ENCODE measurements around the gene RTF1. TPM values are rescaled to one million over a fixed set of nuclear protein-coding genes. Genes with fewer than 3 reads are reported as not detected.

RTF1 gene
- total RNA-seq, 1 experiment from 2014 or later = 53.9 TPM

DNA sequence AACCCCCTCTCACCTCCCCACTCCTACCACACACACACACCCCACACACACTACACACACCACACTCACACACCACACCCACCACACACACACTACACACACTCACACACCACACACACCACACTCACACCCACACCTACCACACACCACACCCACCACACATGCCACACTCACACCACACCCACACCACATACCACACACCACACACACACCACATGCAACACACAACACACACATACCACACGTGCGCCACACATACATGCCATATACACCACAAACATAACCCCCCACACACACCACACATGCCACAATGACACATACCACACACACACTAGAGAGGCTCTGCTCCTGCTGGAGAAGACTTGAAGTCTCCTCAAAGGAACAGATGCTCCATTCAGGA is 70.9 kb downstream of the RTF1 start:
- no peaks in the 10 kb centered on the region for H3K9me3 ChIP-seq (replicated peaks)
- H3K27me3 ChIP-seq = no peaks in the 10 kb centered on the region
- H3K4me3 ChIP-seq = no peak overlapping the region
- peaks cover 3% of the 10 kb centered on the region; the same call in 1 of the 2 replicates for H3K36me3 ChIP-seq
- H3K27ac ChIP-seq = no peak overlapping the region
- peaks cover 29% of the 10 kb centered on the region for H3K4me1 ChIP-seq
- DNase-seq = no peak

DNA sequence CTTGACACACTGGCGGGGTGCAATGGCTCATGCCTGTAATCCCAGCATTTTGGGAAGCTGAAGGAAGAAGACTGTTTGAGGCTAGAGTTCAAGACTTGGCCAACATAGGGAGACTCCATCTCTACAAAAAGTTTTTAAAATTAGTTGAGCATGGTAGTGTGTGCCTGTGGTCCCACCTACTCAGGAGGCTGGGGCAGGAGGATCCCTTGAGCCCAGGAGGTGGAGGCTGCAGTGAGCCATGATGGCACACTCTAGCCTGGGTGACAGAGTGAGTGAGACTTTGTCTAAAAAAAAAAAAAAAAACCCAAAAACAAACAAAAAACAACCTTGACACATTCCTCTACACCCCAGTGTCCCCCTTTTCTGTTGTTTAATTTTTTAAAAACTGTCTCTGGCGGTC is 72.7 kb downstream of the RTF1 start:
- H3K36me3 ChIP-seq = no peaks in the 10 kb centered on the region
- no peak for DNase-seq
- peaks cover 29% of the 10 kb centered on the region for H3K4me1 ChIP-seq
- peak overlapping the region; percentile 67; the same call in 1 of the 2 replicates for H3K27ac ChIP-seq
- H3K4me3 ChIP-seq = no peak overlapping the region
- no peaks in the 10 kb centered on the region for H3K9me3 ChIP-seq (replicated peaks)
- no peaks in the 10 kb centered on the region for H3K27me3 ChIP-seq

DNA sequence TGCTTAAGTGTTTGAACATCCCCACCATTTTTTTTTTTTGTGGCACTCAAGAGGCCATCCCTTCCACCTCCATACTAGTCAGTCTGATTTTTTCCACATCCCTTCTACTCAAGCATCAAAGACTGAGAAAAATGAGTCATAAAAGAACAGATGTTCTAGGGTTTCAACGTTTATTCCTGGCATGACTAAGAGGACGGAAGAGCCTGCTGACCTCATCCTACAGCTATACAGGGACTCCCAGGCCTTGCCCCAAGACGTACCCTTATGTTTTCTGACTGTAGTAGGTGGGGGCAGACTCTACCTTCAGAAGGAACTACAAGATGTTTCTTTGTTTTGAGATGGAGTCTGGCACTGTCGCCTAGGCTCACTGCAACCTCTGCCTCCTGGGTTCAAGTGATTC is 73.5 kb downstream of the RTF1 start:
- no peak overlapping the region for H3K4me3 ChIP-seq
- H3K9me3 ChIP-seq (replicated peaks) = no peaks in the 10 kb centered on the region
- peak overlapping the region; percentile 67 for H3K27ac ChIP-seq
- DNase-seq = peak; percentile 77 to 93
- no peaks in the 10 kb centered on the region for H3K27me3 ChIP-seq
- H3K36me3 ChIP-seq = no peaks in the 10 kb centered on the region
- H3K4me1 ChIP-seq = peaks cover 29% of the 10 kb centered on the region

DNA sequence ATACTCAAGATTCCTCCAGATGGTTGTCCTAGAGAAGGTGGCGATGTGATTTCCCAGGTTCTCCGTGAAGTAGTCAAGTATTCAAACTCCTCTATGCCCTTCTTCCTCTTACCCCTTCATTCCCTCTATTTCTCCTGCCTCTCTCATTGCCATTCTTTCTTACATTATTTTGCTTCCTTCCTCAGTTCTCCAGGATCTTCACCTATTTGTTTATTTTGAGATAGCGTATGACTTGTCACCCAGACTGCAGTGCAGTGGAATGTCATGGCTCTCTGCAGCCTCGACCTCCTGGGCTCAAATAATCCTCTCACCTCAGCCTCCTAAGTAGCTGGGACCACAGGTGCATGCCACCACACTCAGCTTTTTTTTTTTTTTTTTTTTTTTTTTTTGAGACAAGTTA is 75.0 kb downstream of the RTF1 start:
- no peaks in the 10 kb centered on the region for H3K36me3 ChIP-seq
- H3K27me3 ChIP-seq = no peaks in the 10 kb centered on the region
- no peak for DNase-seq
- H3K4me1 ChIP-seq = peaks cover 29% of the 10 kb centered on the region
- no peak overlapping the region for H3K27ac ChIP-seq
- no peaks in the 10 kb centered on the region for H3K9me3 ChIP-seq (replicated peaks)
- H3K4me3 ChIP-seq = no peak overlapping the region

DNA sequence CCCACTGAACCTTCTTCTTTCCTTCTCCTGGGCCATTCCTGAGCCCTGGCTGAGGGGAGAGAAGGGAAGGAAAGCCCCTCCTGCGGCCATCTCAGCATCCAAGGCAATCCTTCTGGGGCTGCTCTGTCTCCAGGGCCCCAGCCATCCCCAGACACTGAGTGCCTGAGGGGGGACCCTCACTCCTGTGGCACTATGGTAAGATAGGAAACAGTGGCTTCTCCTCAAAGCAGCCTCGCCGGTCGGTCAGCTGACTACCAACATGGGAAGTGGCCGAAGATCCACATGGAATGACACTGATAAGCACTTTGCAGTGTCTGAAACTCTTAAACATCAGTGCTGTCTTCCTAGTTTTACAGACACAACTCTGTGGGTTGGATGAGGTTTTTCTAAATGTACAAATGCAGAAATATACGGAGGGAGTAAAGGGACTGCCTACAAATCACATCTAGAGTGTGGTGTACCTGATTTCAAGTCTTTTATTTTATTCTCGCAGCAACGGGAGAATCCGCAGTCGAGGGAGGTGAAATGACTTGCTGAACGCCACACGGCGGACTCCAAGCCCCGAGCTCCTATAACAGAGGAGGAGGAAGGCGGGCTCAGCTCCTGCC is 75.8 kb downstream of the RTF1 start:
- Histone ChIP-seq H3K9me3 (replicated peaks) (no peaks in the 10 kb centered on the region), H3K4me3 (peak overlapping the region; percentile 73), H3K36me3 (no peaks in the 10 kb centered on the region), H3K27ac (peak overlapping the region; percentile 94), H3K27me3 (no peaks in the 10 kb centered on the region), H3K4me1 (peaks cover 25% of the 10 kb centered on the region)
- peak; percentile 56 to 66 for DNase-seq

DNA sequence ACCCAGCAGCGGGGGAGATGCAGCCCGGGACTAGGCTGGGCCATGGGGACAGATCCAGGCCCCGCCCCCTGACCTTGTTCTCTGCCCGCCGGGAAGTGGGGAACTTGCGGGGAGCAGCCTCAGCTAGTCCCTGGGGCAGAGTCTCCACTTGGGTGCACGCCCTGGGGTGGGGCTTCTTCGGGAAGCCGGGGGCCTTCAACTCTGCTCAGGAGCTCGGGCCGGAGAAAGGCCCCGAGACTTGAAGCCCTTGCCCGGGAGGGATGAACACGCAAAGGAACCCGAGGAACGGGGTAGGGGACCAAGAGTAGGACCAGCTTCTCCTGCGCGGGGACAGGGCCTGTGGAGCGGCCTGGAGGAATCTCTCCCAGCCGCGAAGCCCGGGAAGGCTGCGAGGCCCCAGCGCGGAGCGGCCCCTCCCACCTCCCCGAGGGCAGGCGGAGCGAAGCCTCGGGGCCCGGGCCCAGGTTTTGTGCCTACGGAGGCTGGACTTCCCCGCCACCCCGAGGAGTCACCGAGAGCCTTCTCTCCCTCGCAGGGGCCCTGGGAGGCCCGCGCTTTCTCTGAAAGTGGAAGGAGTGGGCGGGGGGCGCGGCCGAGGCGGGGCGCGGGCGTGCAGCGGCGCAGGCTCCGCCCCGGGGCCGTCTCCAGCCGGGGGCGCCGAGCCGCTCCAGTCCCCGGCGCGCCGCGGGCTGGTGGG is 76.5 kb downstream of the RTF1 start, which contains the start of gene ITPKA:
TSS of gene ITPKA (plus strand) at position 670 of the 697 bp plus-strand sequence. CDS start 54 bp downstream, outside the sequence.
- no peaks in the 10 kb centered on the region for H3K9me3 ChIP-seq (replicated peaks)
- H3K4me1 ChIP-seq = peaks cover 24% of the 10 kb centered on the region
- peak; percentile 95 to 96 for DNase-seq
- H3K27ac ChIP-seq = peak within 1 kb of the TSS; percentile 94
- H3K27me3 ChIP-seq = no peaks in the 10 kb centered on the region
- no peaks in the 10 kb centered on the region for H3K36me3 ChIP-seq
- H3K4me3 ChIP-seq = peak within 1 kb of the TSS; percentile 73

DNA sequence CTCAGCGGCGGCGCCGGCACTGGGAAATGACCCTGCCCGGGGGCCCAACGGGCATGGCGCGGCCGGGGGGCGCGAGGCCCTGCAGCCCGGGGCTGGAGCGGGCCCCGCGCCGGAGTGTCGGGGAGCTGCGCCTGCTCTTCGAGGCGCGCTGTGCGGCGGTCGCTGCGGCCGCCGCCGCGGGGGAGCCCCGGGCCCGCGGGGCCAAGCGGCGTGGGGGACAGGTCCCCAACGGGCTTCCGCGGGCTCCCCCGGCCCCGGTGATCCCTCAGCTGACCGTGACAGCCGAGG is 77.0 kb downstream of the RTF1 start:
- H3K27ac ChIP-seq = no peak overlapping the region
- H3K27me3 ChIP-seq = no peaks in the 10 kb centered on the region
- peak overlapping the region; percentile 73 for H3K4me3 ChIP-seq
- no peaks in the 10 kb centered on the region for H3K9me3 ChIP-seq (replicated peaks)
- H3K36me3 ChIP-seq = no peaks in the 10 kb centered on the region
- H3K4me1 ChIP-seq = peaks cover 24% of the 10 kb centered on the region
- no peak for DNase-seq

DNA sequence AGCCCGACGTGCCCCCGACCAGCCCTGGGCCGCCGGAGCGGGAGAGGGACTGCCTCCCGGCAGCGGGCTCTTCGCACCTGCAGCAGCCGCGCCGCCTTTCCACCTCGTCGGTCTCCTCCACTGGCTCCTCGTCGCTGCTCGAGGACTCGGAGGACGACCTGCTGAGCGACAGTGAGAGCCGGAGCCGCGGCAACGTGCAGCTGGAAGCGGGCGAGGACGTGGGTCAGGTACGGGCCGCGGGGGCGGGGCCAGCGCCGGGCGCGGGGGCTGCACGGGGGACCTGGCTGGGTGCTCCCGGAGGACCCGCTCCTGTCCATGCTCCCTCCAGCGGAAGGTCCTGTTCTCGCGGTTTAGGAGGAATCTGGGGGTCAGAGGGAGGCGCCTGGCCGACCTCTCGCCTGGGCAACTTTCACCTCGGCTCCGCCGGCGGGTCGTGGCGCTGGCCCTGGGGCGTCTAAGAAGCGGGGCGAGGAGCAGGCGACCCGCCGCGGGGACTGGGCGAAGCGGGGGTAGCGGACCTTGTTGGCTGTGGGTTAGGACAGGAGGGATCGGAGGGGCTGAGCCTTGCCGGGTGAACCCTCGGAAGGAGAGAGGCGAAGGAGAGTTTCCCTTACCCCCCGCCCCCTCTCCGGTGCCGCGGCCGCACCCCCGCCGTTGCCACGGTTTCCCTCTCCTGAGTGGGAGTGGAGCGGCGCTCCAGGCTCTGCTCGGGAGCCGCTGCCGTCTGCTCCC is 77.5 kb downstream of the RTF1 start:
- Histone ChIP-seq H3K36me3 (no peaks in the 10 kb centered on the region), H3K4me3 (no peak overlapping the region; the same call in 1 of the 2 replicates), H3K4me1 (peaks cover 24% of the 10 kb centered on the region), H3K27ac (no peak overlapping the region), H3K9me3 (replicated peaks) (no peaks in the 10 kb centered on the region), H3K27me3 (no peaks in the 10 kb centered on the region)
- no peak for DNase-seq

DNA sequence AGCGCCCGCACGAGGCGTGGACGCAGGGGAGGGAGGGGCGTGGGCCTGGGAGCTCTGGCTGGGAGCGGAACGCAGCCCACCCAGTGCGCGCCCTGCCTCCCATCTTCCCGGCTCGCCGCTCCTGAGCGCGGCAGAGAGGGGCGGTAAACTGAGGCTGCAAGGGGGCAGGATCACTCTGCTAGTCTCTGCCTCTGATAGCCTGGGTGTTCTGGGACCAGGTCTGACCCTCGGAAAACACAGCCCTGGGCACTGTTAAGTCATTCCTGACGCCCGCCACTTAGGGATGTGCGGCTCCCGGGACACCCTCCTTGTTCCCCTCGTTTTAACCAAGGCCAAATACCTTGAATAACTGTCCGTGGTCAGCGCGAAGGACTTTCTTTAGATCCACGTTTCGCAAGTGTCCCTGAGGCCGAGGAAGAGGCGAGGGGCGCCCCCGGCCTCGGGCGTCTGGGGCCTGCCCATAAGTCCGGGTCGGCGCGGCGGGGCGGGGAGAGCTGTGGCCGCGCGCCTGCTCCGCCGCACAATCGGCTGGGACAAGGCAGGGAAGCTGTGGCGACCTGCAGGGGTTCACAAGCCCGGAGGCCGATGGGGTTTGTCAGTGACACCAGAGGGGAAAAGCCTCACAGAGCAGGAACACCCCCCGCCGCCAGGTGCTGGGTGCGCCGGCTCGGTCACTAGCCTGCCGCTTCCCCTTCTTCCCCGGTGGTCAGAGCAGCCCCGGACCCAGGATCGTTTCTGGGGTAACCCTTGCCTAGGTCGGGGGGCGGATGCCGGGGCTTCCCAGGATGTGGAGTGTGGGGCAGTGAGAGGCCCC is 78.2 kb downstream of the RTF1 start:
- Histone ChIP-seq H3K27ac (no peak overlapping the region), H3K4me3 (no peak overlapping the region), H3K9me3 (replicated peaks) (no peaks in the 10 kb centered on the region), H3K4me1 (peaks cover 20% of the 10 kb centered on the region), H3K27me3 (no peaks in the 10 kb centered on the region), H3K36me3 (no peaks in the 10 kb centered on the region)
- DNase-seq = no peak

DNA sequence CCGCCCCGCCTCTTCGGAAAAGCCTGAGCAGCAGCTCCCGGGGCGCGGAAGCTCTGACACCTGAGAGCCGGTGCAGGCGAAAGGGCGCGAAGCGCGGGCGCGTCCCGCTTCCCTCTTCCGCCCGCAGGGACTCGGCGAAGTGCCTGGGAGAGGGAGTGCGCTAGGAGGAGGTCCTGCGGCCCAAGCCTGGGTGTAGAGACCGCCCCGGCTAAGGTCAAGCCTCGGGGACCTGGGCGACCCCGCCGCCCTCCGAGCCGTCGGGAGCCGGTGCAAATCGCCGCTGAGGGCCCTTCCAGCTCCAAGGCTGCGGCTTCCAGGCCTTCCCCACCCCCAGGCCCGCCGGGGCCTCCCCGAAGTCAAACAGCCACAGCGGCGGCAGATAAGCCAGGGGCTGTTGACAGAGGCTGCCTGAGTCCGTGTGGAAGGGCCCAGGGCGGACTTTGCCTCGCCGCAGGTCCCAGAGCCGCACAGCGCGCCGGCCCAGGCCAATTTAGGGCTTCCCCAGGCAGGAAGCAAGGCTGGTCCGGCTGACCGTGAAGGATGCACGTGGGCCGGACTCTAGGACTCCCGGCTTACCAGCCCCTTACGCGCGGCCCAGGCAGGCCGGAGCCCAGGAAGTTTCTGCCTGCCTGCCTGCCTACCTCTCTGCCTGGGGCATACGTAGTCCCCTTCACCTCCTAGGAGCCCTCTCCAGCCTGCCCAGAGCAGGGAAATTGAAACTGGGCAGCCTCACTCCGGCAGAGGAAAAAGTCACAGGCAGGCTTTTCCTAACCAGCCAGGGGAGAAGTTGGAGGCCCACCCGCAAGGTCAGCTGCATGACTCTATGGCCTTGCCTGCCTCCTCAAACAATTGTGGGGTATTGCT is 79.1 kb downstream of the RTF1 start:
- no peak for DNase-seq
- Histone ChIP-seq H3K27me3 (no peaks in the 10 kb centered on the region), H3K4me1 (peaks cover 14% of the 10 kb centered on the region), H3K9me3 (replicated peaks) (no peaks in the 10 kb centered on the region), H3K36me3 (no peaks in the 10 kb centered on the region), H3K27ac (no peak overlapping the region), H3K4me3 (no peak overlapping the region)

DNA sequence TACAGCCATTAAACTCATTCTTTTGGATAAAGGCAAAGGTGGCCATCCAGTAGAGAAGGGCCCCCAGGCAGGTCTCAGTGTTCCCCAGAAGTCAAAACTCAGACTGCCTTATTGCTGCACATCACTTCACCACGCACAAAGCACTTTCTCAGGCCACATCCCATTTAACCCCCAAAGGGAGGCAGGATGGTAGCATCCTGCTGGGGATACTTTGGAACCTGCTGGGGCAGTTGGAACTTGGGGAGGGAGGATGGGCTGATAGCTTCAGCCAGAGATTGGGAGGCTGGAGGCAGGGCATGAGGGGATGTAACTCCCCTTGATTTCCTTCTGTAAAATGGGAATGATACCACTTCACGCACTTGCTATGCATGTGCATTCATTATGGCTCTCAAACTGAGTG is 81.8 kb downstream of the RTF1 start:
- no peak overlapping the region for H3K27ac ChIP-seq
- no peaks in the 10 kb centered on the region for H3K4me1 ChIP-seq
- H3K27me3 ChIP-seq = no peaks in the 10 kb centered on the region
- no peak overlapping the region for H3K4me3 ChIP-seq
- no peaks in the 10 kb centered on the region for H3K9me3 ChIP-seq (replicated peaks)
- peaks cover 4% of the 10 kb centered on the region for H3K36me3 ChIP-seq
- DNase-seq = no peak

DNA sequence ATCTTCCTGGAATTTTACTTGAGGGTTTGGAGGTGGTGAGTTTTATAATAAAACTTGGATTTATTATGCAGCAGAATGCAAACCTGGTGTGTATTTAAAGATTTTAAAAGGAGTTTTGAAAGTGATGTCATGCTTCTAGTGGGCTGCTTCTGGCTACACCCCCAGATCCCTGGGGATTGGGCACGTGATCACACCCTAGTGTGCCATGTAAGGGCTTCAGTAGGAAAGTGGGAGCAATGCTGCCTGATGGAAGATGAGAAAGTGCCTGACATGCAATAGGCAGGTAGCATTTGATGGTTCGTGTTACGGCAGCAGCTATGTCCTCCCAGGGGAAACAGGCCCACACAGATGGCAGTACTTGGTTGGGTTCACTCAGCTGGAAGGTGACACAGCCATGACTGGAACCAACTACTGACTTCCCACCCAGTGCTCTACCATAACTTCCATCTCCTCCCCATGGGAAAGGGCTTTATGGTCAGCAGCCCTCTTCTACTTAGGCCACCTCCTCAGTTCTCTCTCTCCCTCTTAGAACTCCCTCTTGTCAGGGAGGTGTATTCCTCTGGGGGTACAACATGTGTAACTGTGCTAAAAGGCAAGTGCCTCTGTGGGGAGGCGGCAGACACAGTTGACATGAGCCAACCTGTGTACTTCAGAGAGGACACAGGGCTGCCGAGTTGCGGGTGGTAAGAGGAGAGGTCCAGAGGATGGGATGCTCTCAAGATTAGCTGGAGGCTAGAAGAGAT is 82.4 kb downstream of the RTF1 start:
- DNase-seq = no peak
- Histone ChIP-seq H3K27ac (no peak overlapping the region), H3K4me3 (no peak overlapping the region), H3K36me3 (peaks cover 4% of the 10 kb centered on the region), H3K9me3 (replicated peaks) (no peaks in the 10 kb centered on the region), H3K27me3 (no peaks in the 10 kb centered on the region), H3K4me1 (no peaks in the 10 kb centered on the region)

DNA sequence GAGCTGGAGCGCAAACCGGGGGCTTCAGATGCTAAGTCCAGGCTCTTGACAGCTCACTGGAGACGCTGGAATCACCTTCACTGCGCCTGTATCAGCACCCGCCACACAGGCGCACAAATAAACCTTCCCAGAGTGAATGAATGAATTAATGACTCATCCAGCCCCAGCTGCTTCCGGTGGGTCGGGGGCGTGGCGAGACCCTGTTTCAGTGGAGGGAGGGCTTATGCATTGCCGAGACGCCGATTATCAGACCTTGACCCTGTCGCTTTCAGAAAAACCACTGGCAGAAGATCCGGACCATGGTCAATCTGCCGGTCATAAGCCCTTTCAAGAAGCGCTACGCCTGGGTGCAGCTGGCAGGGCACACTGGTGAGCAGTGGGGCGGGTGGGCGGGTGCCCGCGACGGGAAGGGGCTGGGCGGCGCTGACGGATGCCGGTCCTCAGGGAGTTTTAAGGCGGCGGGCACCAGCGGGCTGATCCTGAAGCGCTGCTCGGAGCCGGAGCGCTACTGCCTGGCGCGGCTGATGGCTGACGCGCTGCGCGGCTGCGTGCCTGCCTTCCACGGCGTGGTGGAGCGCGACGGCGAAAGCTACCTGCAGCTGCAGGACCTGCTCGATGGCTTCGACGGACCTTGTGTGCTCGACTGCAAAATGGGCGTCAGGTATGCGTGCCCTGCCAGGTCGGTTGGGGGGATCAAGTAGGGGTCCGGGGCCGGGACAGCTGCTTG is 84.5 kb downstream of the RTF1 start:
- Histone ChIP-seq H3K9me3 (replicated peaks) (no peaks in the 10 kb centered on the region), H3K36me3 (peaks cover 4% of the 10 kb centered on the region), H3K4me3 (no peak overlapping the region), H3K4me1 (no peaks in the 10 kb centered on the region), H3K27ac (no peak overlapping the region), H3K27me3 (no peaks in the 10 kb centered on the region)
- DNase-seq = no peak
